Measurements from ENCODE around the gene TULP4.
"Not testable (repeated sequence)": the region's sequence is repeated elsewhere in the genome, so short reads cannot be mapped to it uniquely, and the experiment has no call there.

- not testable (repeated sequence) for TF ChIP-seq CTCF, POLR2A (IDR thresholded peaks at IDR 0.05)
These were observed 36.7 kb downstream of the TULP4 start for GRCh38 chr6:158348737-158349504.

Data from uterus (tissue), 2 donors.